GM23338 (cell line): ENCODE results near the gene PLAGL1. TPM values are rescaled to one million over a fixed set of nuclear protein-coding genes. Genes with fewer than 3 reads are reported as not detected.
"Not testable (repeated sequence)": the region's sequence is repeated elsewhere in the genome, so short reads cannot be mapped to it uniquely, and the experiment has no call there.

Experiments used
- ATAC-seq: fragments of 200-7000 bp; cut with Tn5 transposase; 3 replicates; pipeline ENCODE4 v1.9.1; 2020
- DNase-seq: peaks from one replicate; pipeline ENCODE4 v3.0.0-alpha.2; 2015; ENCODE audit warnings: low spot score
- H2AFZ ChIP-seq: fragments of 200-600 bp; sonication (generic); 2 replicates; pipeline ENCODE4 v1.8.0; 2016; ENCODE audit warnings: antibody characterized with exemption, mild to moderate bottlenecking, moderate library complexity
- H3F3A ChIP-seq: fragments of 200-600 bp; sonication (generic); replicated peaks from 2 replicates; pipeline ENCODE4 v1.8.0; 2017; ENCODE audit warnings: antibody characterized with exemption, mixed run types, low read depth
- H3K27ac ChIP-seq: fragments of 200-600 bp; sonication (generic); 2 replicates; pipeline ENCODE4 v1.6.1; 2016; ENCODE audit warnings: low read depth
- H3K27me3 ChIP-seq: fragments of 200-600 bp; sonication (generic); 2 replicates; pipeline ENCODE4 v1.8.0; 2016; ENCODE audit warnings: mild to moderate bottlenecking, mixed run types, moderate library complexity; ENCODE audit not compliant: insufficient read depth
- H3K36me3 ChIP-seq: fragments of 200-600 bp; sonication (generic); 2 replicates; pipeline ENCODE4 v1.8.0; 2016; ENCODE audit warnings: mild to moderate bottlenecking; ENCODE audit not compliant: insufficient read depth
- H3K4me1 ChIP-seq: fragments of 200-600 bp; sonication (generic); 2 replicates; pipeline ENCODE4 v1.8.0; 2016; ENCODE audit warnings: mild to moderate bottlenecking, moderate library complexity; ENCODE audit not compliant: insufficient read depth
- H3K4me2 ChIP-seq: fragments of 200-600 bp; sonication (generic); 2 replicates; pipeline ENCODE4 v1.7.1; 2017; ENCODE audit warnings: mixed run types
- H3K4me3 ChIP-seq: fragments of 200-600 bp; sonication (generic); 2 replicates; pipeline ENCODE4 v1.6.1; 2016; ENCODE audit warnings: mixed run types
- H3K79me2 ChIP-seq: fragments of 200-600 bp; sonication (generic); replicated peaks from 2 replicates; pipeline ENCODE4 v1.8.0; 2017; ENCODE audit warnings: mild to moderate bottlenecking; ENCODE audit not compliant: insufficient read depth
- H3K9me2 ChIP-seq: fragments of 200-600 bp; sonication (generic); 2 replicates; pipeline ENCODE4 v1.8.0; 2017; ENCODE audit not compliant: insufficient read depth
- H4K20me1 ChIP-seq: fragments of 200-600 bp; sonication (generic); replicated peaks from 2 replicates; pipeline ENCODE4 v1.8.0; 2017; ENCODE audit warnings: mild to moderate bottlenecking; ENCODE audit not compliant: insufficient read depth
- H3K27ac Mint-ChIP-seq: 2 replicates; pipeline ENCODE4 v1.8.0; 2020; ENCODE audit warnings: inconsistent platforms, mild to moderate bottlenecking, moderate library complexity, mixed read lengths
- H3K27me3 Mint-ChIP-seq: 3 replicates; pipeline ENCODE4 v1.8.0; 2022; ENCODE audit warnings: low read depth, mild to moderate bottlenecking, moderate library complexity, mixed read lengths, inconsistent platforms; ENCODE audit not compliant: insufficient read depth, poor library complexity
- H3K36me3 Mint-ChIP-seq: 3 replicates; pipeline ENCODE4 v1.8.0; 2021; ENCODE audit warnings: low read depth, mild to moderate bottlenecking, inconsistent platforms, moderate library complexity, mixed read lengths
- H3K4me1 Mint-ChIP-seq: 3 replicates; pipeline ENCODE4 v1.8.0; 2020; ENCODE audit warnings: mild to moderate bottlenecking, inconsistent platforms, mixed read lengths
- H3K4me3 Mint-ChIP-seq: 3 replicates; pipeline ENCODE4 v1.8.0; 2021; ENCODE audit warnings: moderate library complexity, mild to moderate bottlenecking, inconsistent platforms, mixed read lengths
- H3K9me3 Mint-ChIP-seq: 3 replicates; pipeline ENCODE4 v1.8.0; 2020; ENCODE audit warnings: moderate library complexity, mild to moderate bottlenecking, inconsistent platforms, mixed read lengths
- CREB1 ChIP-seq: fragments of 250-450 bp; sonication (Bioruptor Pico); IDR thresholded peaks from 2 replicates; pipeline ENCODE4 v1.5.0; 2020; ENCODE audit warnings: low read depth, mild to moderate bottlenecking, moderate library complexity
- EZH2 ChIP-seq: fragments of 200-600 bp; sonication (generic); IDR thresholded peaks from one replicate; pipeline ENCODE4 v1.8.0; 2017; ENCODE audit warnings: antibody characterized with exemption, mild to moderate bottlenecking, low read depth; ENCODE audit not compliant: unreplicated experiment
- JUNB ChIP-seq: IDR thresholded peaks from one replicate; pipeline ENCODE4 v1.6.1; 2016; ENCODE audit warnings: antibody characterized with exemption; ENCODE audit not compliant: unreplicated experiment
- NANOG ChIP-seq: IDR thresholded peaks from 2 replicates; pipeline ENCODE4 v1.6.1; 2016; ENCODE audit warnings: antibody characterized with exemption, borderline replicate concordance
- POLR2AphosphoS5 ChIP-seq: IDR thresholded peaks from 2 replicates; pipeline ENCODE4 v1.6.1; 2016; ENCODE audit warnings: antibody characterized with exemption, low read depth
- STAT1 ChIP-seq: IDR thresholded peaks from one replicate; pipeline ENCODE4 v1.6.1; 2016; ENCODE audit warnings: antibody characterized with exemption; ENCODE audit not compliant: unreplicated experiment
- polyA plus RNA-seq: library from polyadenylated mRNA; unstranded; fragments of >200 nt; fragmentation: Nextera tagmentation; extraction: Ambion mirVana; gene quantifications from 2 replicates; pipeline ENCODE4 v1.2.1, GENCODE V29; 2016
- total RNA-seq: library from RNA; depleted of rRNA; stranded (reverse); fragments of >200 nt; shearing (Covaris generic); gene quantifications from 2 replicates; pipeline ENCODE4 v1.2.3, GENCODE V29; 2014
- TF ChIP-seq, protein P1 (sequence below): IDR thresholded peaks from 2 replicates; pipeline ENCODE4 v1.6.1; 2016; ENCODE audit warnings: antibody characterized with exemption

Gene PLAGL1
- total and polyA plus RNA-seq, 2 experiments from 2014 or later: 0.90 to 1.7 TPM

- H3K4me1 ChIP-seq: peaks cover 8% of the 10 kb centered on the region
- H3K79me2 ChIP-seq: no peaks in the 10 kb centered on the region
- H3K36me3 Mint-ChIP-seq: peaks cover 22% of the 10 kb centered on the region
- no peak overlapping the region for H3K4me3 Mint-ChIP-seq
- no peaks in the 10 kb centered on the region for H3F3A ChIP-seq
- DNase-seq (peak; percentile 33), ATAC-seq (peak; percentile 29; the same call in 2 of the 3 replicates)
- peak overlapping the region; percentile 24; the same call in 1 of the 2 replicates for H3K27ac ChIP-seq
- H4K20me1 ChIP-seq: no peaks in the 10 kb centered on the region
- H3K36me3 ChIP-seq: no peaks in the 10 kb centered on the region
- H3K27me3 Mint-ChIP-seq: peaks cover 6% of the 10 kb centered on the region
- no peak overlapping the region for H3K27ac Mint-ChIP-seq
- no peak overlapping the region for H3K4me2 ChIP-seq
- peaks cover 35% of the 10 kb centered on the region for H3K9me3 Mint-ChIP-seq
- TF ChIP-seq, protein P1, sequence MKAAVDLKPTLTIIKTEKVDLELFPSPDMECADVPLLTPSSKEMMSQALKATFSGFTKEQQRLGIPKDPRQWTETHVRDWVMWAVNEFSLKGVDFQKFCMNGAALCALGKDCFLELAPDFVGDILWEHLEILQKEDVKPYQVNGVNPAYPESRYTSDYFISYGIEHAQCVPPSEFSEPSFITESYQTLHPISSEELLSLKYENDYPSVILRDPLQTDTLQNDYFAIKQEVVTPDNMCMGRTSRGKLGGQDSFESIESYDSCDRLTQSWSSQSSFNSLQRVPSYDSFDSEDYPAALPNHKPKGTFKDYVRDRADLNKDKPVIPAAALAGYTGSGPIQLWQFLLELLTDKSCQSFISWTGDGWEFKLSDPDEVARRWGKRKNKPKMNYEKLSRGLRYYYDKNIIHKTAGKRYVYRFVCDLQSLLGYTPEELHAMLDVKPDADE: no peak
- TF ChIP-seq NANOG: peak; percentile 96
- no peaks in the 10 kb centered on the region for H3K27me3 ChIP-seq
- H3K4me1 Mint-ChIP-seq: peaks cover 11% of the 10 kb centered on the region
- no peak overlapping the region for H3K4me3 ChIP-seq
- H2AFZ ChIP-seq: no peak overlapping the region
- peaks cover 5% of the 10 kb centered on the region; the same call in 1 of the 2 replicates for H3K9me2 ChIP-seq
These were observed 78.1 kb downstream of the PLAGL1 start for GRCh38 chr6:143929975-143930374.

DNA sequence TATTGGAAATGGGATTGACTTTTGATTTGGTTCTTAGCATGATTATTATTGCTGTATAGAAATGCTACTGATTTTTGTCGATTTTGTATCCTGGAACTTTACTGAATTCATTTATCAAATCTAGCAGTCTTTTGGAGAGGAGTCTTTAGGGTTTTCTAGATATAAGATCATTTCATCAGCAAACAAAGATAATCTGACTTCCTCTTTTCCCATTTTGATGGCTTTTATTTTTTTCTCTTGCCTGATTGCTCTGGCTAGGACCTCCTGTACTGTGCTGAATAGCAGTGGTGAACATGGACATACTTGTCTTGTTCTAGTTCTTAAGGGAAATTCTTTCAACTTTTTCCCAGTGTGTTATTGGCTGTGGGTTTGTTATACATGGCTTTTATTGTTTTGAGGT lies 79.2 kb downstream of the PLAGL1 start:
- H3F3A ChIP-seq: no peaks in the 10 kb centered on the region
- no peak overlapping the region for H3K4me3 Mint-ChIP-seq
- H3K4me1 Mint-ChIP-seq: peaks cover 11% of the 10 kb centered on the region
- no peak overlapping the region for H3K27ac Mint-ChIP-seq
- peaks cover 8% of the 10 kb centered on the region for H3K4me1 ChIP-seq
- no peak overlapping the region for H3K4me2 ChIP-seq
- H3K36me3 Mint-ChIP-seq: peaks cover 22% of the 10 kb centered on the region
- TF ChIP-seq JUNB (no peak), STAT1 (no peak), CREB1 (CRISPR knock-in tag) (no peak), EZH2 (no peak), POLR2AphosphoS5 (no peak), NANOG (0 out of 2 replicates have a peak, but pooled peaks have one; percentile 16)
- TF ChIP-seq, protein P1: no peak
- no peaks in the 10 kb centered on the region for H3K27me3 ChIP-seq
- H4K20me1 ChIP-seq: no peaks in the 10 kb centered on the region
- peaks cover 5% of the 10 kb centered on the region; the same call in 1 of the 2 replicates for H3K9me2 ChIP-seq
- no peak overlapping the region for H3K4me3 ChIP-seq
- no peak overlapping the region for H3K27ac ChIP-seq
- DNase-seq: no peak
- peaks cover 35% of the 10 kb centered on the region for H3K9me3 Mint-ChIP-seq
- no peaks in the 10 kb centered on the region for H3K36me3 ChIP-seq
- H2AFZ ChIP-seq: no peak overlapping the region
- H3K27me3 Mint-ChIP-seq: peaks cover 6% of the 10 kb centered on the region
- no peaks in the 10 kb centered on the region for H3K79me2 ChIP-seq
- no peak for ATAC-seq

DNA sequence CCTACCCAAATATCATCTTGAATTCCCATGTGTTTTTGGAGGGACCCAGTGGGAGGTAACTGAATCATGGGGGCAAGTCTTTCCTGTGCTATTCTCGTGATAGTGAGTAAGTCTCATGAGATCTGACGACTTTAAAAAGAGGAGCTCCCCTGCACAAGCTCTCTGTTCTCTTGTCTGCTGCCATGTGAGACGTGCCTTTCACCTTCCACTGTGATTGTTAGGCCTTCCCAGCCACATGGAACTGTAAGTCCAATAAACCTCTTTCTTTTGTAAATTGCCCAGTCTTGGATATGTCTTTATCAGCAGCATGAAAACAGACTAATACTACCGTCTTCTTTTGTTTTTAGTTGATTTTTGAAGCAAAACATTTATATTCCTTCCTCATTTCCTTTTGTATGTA lies 91.0 kb downstream of the PLAGL1 start:
- not testable (repeated sequence) for ATAC-seq, H3K4me2 ChIP-seq, H3K4me3 ChIP-seq, H4K20me1 ChIP-seq, H3K4me3 Mint-ChIP-seq, H3K27ac Mint-ChIP-seq, H3K36me3 ChIP-seq, H3K36me3 Mint-ChIP-seq, H3K4me1 Mint-ChIP-seq, H3K27me3 Mint-ChIP-seq, H3K79me2 ChIP-seq, H3F3A ChIP-seq, DNase-seq, H3K4me1 ChIP-seq, H2AFZ ChIP-seq, H3K27me3 ChIP-seq, H3K27ac ChIP-seq
- H3K9me3 Mint-ChIP-seq: peaks cover 21% of the 10 kb centered on the region
- H3K9me2 ChIP-seq: peaks cover 17% of the 10 kb centered on the region; the same call in 1 of the 2 replicates
